GM18526 (cell line): ENCODE data around the gene ARPC1A.

ENCODE experiments used
- POLR2A ChIP-seq: IDR thresholded peaks from 3 replicates; pipeline ENCODE4 v1.6.1; 2011; ENCODE audit not compliant: insufficient read length; ENCODE audit errors: extremely low read depth

Gene ARPC1A

DNA sequence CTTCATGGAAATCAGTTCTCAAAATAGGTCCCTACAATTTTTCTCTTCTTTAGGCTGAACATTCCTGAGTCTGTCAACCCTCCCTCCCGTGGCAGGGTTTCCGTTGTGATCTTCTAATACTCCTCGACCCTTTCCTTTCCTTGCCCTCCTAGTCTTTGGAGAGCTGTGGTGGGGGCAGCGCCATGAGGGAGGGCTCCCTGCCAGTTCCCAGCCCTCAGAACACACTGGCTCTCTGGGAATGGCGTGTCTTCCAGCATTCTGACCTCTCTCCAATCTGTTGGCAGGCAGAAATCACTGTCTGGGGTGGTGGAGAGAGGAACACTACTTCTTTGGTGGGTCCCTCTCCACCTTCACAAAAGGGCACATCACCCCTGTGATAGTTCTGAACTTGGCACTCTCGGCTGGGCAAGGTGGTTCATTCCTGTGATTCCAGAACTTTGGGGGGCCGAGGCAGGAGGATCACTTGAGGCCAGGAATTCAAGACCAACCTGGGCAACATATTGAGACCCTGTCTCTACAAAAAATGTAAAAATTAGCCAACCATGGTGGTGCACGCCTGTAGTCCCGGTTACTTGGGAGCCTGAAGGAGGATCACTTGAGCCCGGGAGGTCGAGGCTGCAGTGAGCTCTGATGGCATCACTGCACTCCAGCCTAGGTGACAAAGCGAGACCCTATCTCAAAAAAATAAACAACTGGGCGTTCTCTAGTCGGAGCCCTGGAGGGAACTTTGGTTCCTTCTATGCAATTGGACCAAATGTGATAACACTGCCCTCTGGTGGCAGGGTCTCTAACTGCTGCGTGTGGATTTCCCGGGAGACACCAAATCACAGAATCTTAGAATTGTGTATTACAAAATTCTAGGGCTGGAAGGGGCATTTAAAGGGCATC is 13.1 kb upstream of the ARPC1A start:
- no peak for TF ChIP-seq POLR2A

DNA sequence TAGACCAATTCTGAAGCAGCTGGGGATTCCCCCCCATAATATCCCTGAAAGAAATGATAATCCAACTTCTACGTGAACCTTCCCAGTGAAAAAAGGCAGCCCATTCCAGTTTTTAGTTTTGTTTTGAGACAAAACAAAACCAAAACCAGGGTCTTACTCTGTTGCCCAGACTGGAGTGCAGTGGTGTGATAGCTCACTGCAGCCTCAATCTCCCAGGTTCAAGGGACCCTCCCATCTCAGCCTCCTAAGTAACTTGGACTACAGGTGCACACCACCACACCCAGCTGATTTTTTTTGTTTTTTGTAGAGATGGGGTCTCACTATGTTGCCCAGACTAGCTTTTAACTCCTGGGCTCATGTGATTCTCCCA is 12.5 kb upstream of the ARPC1A start:
- no peak for TF ChIP-seq POLR2A

DNA sequence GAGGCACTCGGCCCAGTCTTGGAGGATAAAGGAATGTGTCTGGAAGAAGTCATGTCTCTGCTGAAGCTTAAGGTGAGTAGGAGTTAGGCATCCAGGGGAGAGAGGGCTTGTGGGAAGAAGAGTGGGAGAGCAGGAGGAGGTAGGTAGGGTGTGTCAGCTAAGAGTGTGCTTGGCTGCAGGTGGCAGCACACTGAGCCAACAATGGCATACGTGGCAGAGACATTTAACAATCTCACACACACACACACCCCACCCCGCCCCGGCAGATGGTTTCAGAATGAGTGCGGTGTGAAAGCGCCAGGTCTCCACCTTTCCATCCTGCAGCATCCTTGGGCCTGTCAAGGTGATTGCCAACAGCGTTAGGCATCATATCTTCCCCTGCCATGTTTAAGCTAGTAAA is 11.2 kb upstream of the ARPC1A start:
- TF ChIP-seq POLR2A, result no peak

DNA sequence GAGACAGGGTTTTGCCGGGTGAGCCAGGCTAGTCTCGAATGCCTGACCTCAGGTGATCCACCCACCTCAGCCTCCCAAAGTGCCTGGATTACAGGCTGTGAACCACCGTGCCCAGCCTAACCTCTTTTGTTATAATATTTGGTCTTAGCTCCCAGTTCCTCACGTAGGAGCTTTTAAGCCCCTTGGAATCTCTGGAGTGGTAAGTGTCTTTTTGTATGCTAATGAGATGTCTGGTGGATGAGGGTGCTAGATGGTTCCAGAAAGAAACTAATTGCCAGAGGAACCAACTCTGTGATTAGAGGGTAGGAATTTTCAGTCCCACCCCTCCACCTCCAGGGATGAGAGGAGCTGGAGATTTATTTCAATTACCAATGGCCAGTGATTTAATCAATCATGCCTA is 5.3 kb upstream of the ARPC1A start:
- TF ChIP-seq POLR2A, result no peak

DNA sequence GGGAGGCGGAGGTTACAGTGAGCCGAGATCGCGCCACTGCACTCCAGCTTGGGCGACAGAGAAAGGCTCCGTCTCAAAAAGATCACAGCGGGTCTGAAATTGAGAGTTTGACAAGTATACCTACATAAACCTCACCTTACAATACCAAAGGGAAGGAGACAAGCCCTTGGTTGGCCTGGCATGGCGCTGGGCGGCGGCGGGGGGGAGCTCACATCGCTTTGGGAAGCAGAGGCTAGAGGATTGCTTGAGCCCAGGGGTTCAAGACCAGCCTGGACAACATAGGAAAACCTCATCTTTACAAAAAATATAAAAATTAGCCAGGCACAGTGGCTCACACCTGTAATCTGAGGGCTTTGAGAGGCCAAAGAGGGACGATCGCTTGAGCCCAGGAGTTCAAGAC is 1.1 kb upstream of the ARPC1A start:
- TF ChIP-seq POLR2A, result no peak

DNA sequence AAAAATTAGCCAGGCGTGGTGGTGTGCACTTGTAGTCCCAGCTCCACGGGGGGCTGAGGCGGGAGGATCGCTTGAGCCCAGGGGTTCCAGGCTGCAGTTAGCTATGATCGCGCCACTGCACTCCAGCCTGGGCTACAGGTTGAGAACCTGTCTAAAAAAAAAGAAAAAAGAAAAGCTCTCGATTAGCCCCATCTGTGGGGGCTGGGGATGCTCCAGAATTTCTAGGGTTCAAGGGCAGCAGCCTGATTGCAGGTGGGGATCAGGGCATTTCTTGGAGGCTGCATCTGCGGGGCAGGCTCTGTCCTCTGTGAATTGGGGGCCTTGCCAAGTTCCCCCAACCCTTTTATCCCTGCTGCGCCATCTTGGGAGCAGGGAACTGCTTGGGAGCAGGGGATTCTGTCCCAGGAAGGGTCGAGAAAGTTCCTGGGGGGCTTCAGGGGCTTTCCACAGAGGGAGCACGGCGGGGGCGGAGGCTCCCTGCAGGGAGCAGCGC is 651 bp upstream of the ARPC1A start:
- TF ChIP-seq POLR2A, result no peak

DNA sequence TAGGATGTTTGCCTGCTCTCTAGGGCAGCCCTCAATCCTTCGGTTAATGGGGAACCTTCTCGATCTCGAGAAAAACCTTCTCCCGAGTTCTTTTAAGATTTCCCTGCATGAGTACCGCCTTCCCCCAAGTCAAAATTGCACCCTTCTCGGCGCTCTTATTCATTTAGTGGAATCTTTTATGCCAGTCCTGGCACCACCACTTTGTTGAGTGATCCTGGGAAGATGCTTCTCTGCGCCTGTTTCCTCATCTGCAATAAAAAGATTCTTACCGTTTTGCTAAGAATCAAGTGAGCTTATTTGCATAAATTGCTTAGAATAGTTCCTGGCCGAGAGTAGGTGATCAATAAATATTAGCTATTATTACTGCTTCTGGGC is 697 bp downstream of the ARPC1A start:
- no peak for TF ChIP-seq POLR2A

DNA sequence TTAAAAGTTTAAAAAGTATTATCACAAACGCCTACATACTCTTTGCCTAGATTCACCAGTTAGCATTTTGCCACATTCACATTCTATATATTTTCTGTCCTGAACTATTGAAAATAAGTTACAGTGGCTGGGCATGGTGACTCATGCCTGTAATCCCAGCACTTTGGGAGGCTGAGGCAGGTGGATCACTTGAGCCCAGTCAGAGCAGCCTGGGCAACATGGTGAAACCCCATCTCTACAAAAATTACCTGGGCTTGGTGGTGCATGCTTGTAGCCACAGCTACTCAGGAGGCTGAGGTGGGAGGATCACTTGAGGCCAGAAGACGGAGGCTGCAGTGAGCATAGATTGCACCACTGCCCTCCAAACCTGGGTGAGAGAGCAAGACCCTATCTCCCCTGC is 5.3 kb downstream of the ARPC1A start:
- TF ChIP-seq POLR2A, result no peak

DNA sequence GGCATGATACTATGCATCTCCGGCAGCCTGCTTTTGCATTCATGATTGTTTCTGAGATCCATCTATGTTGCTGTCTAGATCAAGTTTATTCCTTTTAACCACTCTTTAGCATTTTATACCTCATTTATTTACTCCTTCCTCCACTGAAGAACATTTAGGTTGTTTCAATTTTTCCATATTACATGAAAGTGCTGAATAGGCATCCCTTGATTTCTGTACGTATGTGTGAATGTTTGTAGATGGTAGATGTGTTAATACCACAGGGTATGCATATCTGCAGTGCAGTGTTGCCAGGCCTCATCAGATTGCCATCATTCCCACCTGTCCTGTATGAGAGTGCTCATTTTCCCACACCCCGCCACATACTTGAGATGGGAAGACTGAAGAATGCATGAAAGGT is 13.9 kb downstream of the ARPC1A start:
- TF ChIP-seq POLR2A, result no peak

DNA sequence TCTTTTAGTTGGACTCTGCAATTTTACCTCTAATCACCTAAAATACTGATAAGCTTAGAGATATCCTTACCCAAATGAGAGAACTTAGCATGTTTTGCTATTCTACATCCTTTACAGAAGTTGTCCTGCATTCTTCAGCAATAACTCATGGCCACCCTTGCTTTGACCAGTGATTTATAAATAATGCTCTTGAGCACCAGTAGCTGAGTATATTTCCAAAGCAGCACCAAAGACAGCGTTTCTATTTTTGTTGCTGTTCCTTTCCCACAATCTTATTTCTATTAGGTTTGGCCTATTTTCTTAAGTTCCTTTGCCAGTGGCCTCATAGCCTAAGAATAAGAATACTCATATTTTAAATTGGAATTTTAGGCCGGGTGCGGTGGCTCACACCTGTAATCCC is 15.0 kb downstream of the ARPC1A start:
- TF ChIP-seq POLR2A, result no peak

DNA sequence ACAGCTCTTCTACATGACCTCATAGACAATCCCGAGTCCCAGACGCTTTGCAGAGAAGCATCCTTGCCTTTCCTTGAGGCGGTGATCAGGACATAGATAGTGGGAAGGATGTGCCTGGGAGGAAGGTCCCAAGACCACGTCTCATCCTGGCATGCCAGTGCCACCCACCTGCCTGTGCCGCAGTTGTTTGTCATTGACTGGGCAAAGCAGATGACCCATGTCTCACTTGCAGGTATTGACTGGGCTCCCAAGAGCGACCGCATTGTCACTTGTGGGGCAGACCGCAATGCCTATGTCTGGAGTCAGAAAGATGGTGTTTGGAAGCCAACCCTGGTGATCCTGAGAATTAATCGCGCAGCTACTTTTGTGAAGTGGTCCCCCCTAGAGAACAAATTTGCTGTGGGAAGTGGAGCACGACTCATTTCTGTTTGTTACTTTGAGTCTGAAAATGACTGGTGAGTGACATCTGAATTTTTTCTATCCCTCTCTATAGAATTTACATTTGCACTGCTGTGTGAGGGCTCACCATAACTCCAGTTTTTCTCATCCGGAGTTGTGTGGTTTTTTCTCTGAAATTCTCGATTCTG is 18.5 kb downstream of the ARPC1A start:
- TF ChIP-seq POLR2A, result no peak

DNA sequence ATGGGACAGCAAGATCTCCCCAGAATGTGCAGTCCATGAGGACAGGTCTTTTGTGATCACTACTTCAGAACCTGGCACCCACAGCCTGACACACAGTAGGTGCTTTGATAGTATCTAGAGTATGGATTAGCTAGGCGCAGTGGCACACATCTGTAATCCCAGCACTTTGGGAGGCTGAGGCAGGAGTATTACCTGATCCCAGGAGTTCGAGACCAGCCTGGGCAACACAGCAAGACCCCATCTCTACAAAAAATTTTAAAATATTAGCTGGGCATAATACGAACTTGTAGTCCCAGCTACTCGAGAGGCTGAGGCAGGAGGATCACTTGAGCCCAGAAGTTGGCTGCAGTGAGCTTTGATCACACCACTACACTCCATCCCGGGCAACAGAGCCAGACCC is 26.5 kb downstream of the ARPC1A start:
- TF ChIP-seq POLR2A, result no peak

DNA sequence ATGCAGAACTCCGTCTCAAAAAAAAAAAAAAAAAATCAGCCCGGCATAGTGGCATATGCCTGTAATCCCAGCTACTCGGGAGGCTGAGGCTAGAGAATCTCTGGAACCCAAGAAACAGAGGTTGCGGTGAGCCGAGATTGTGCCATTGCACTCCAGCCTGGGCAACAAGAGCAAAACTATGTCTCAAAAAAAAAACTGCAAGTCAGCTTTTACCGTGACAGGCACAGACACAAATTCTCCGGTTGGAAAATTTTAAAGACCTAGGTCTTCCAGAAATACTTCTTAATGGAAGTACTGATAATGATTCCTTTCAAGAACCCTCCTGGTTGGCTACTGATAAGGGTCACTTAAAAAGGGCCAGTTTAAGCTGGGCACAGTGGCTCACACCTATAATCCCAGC is 29.4 kb downstream of the ARPC1A start:
- TF ChIP-seq POLR2A, result no peak

DNA sequence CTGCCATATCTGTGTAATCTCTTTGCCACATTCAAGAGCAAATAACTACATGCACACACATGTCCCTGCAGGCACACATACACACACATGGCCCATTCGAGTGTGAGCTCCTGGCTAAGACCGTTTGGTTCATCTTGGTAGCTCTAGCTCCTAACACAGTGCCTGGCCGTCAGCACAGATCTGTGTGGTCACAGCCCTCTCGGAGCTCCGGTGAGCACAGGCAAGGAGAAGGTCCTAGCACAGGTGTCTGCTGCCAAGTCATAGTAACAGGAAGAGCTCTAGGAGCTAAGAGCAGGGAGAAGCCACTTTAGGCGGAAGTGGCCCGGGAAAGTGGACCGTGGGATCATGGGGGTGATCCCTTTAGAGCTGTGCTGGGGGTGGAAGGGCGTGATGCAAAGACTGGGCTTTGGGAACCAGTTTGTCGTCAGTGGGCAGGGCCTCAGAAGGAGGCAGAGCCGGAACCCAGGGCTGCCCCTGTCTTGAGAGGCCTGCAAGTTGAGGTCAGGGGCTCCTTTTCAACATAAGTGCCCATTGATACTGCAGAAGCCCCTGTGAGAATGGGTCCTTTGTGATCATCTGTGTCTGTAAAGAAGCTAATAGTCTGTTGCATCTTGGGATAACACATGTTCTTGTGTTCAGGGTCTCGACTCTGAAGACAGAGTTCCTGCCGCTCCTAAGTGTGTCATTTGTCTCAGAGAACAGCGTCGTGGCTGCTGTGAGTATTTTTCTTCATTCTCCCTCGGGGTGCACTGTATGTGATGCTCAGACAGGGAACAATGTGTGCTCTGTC is 32.2 kb downstream of the ARPC1A start:
- no peak for TF ChIP-seq POLR2A

DNA sequence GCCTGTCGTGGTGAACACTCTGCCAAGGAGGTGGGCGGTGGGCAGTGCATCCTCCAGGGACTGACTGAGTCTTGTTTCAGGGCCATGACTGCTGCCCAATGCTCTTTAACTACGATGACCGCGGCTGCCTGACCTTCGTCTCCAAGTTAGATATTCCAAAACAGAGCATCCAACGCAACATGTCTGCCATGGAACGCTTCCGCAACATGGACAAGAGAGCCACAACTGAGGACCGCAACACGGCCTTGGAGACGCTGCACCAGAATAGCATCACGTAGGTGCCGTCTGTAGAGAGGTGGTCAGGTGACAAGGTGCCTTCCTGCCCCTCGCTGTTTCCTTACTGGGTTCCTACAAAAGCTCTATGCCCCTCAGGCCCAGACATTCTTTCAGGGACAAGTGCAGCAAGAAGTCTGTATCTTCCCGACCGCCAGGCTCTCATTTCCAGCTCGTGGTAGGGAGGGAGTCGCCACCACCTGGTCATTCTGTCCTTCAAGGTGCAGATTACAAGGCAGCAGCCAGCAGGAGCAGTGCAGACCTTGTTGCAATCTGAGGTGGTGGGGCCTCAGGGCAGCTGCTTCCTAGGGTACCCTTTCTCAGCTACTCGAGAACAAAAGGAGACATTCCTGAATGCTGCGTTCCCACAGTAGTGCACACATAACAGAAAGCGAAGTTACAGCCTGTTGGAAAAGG is 33.9 kb downstream of the ARPC1A start:
- no peak for TF ChIP-seq POLR2A

DNA sequence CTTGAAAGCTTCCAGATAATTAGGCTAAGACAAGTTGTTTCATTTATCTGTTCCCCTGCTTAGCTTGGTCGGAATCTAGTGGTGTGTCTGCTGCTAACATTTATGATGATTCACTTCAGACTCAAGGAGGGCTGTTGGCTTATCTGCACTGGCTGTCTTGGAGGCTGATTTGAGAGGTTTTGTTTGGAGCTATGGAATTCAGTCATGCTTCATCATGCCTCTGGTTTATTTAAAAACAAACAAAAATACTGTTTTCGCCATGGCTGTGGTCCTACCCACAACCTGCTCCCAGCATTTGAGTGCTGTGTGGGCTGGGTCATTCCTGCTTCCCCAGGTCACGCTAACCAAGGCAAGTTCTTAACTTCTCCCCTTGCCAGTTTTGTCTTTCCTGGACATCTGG is 37.1 kb downstream of the ARPC1A start:
- TF ChIP-seq POLR2A, result no peak

DNA sequence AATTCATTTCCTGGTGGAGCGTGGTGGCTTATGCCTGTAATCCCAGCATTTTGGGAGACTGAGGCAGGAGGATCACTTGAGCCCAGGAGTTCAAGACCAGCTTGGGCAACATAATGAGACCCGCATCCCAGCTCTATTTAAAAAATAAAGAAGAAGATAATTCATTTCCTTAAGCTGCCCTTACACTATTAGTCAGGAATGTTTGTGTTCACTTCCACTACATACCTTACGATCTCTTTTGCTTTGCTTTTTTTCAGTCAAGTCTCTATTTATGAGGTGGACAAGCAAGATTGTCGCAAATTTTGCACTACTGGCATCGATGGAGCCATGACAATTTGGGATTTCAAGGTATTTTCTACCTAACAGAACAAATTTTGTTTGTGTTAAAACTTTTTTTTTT is 37.6 kb downstream of the ARPC1A start:
- TF ChIP-seq POLR2A, result no peak
